Hematopoietic multipotent progenitor cell (in vitro differentiated cells): ENCODE results near the gene SDK1. TPM values are rescaled to one million over a fixed set of nuclear protein-coding genes. Genes with fewer than 3 reads are reported as not detected.
A peak's percentile ranks its signal among the peaks of the same experiment; 100 is the strongest.

Experiments used
- DNase-seq, 3 donors: peaks; one replicate each; pipeline ENCODE4 v3.0.0-alpha.2; 2011 to 2015; ENCODE audit warnings: low read depth in 2 of 3, low spot score in 2 of 3
- total RNA-seq: library from RNA; depleted of rRNA; stranded (reverse); fragments of >200 nt; gene quantifications from one replicate; pipeline ENCODE4 v1.2.3, GENCODE V29; 2012

SDK1 gene, protein sequence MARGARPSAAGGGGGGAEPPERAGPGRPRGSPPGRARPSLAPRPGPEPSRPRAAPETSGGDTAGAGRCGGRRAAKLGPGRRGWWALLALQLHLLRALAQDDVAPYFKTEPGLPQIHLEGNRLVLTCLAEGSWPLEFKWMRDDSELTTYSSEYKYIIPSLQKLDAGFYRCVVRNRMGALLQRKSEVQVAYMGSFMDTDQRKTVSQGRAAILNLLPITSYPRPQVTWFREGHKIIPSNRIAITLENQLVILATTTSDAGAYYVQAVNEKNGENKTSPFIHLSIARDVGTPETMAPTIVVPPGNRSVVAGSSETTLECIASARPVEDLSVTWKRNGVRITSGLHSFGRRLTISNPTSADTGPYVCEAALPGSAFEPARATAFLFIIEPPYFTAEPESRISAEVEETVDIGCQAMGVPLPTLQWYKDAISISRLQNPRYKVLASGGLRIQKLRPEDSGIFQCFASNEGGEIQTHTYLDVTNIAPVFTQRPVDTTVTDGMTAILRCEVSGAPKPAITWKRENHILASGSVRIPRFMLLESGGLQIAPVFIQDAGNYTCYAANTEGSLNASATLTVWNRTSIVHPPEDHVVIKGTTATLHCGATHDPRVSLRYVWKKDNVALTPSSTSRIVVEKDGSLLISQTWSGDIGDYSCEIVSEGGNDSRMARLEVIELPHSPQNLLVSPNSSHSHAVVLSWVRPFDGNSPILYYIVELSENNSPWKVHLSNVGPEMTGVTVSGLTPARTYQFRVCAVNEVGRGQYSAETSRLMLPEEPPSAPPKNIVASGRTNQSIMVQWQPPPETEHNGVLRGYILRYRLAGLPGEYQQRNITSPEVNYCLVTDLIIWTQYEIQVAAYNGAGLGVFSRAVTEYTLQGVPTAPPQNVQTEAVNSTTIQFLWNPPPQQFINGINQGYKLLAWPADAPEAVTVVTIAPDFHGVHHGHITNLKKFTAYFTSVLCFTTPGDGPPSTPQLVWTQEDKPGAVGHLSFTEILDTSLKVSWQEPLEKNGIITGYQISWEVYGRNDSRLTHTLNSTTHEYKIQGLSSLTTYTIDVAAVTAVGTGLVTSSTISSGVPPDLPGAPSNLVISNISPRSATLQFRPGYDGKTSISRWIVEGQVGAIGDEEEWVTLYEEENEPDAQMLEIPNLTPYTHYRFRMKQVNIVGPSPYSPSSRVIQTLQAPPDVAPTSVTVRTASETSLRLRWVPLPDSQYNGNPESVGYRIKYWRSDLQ (N-terminal part only)
- 0.81 TPM for total RNA-seq

DNA sequence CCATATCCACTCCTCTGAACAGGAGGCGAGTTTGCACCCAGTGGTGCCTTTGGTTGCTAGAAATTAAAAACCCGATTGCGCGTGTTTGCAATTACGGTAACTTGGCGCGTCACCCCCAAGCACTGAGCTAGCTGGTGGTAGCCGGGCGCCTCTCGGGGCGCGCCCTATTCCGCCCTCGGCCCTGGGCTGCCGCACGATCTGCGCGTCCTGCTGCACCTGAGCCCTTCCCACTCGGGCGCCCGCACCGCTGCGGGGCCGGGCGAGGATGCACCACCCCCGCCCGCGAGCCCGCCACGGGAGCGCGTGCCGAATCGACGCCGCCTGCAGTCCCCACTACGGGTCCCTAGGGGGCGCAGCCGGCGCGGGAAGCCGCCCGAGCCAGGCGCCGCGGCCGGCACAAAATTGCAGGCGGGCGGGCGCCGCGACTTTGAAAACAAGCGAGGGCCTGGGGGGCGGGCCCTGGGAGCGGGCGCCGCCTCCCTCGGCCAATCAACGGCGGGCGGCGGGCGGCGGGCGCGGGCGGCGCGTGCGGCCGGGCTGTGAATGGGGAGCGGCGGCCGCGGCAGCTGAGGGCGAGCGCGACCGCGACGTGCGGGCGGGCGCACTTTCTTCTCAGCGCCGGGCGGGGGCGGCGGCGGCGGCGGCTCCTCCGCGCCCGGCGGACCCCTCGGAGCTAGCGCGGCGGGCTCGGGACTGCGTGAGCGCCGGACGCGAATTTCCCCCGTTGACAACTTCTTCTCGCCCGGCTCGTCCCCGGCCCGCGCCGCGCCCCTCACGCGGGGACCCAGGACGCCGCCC lies at the start of gene SDK1:
TSS of gene SDK1 (plus strand) at position 602 of the 798 bp plus-strand sequence. CDS start 335 bp downstream, outside the sequence.
- DNase-seq: peak; percentile 87 to 94 (median 91)

DNA sequence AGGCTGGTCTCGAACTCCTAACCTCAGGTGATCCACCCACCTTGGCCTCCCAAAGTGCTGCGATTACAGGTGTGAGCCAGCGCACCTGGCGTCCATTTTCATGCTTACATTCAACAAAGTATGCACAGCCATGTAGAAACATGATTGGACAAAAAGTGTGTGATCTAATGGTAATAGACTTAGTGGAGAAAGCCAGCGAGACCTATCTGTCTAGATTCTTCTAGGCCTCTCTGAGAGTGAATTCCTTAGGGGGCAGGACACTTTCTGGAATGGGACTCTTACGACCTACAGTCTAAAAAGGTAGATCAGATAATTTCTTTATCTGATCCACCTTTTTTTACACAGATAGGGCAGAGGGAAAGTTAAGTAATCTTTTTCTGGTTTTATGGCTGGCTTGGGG lies 46.3 kb upstream of the SDK1 start:
- DNase-seq: no peak

- no peak for DNase-seq
Observed at GRCh38 chr7:3259711-3260400, 41.2 kb upstream of the SDK1 start.

- DNase-seq: no peak
Observed at GRCh38 chr7:3260401-3260715, 40.7 kb upstream of the SDK1 start.

DNA sequence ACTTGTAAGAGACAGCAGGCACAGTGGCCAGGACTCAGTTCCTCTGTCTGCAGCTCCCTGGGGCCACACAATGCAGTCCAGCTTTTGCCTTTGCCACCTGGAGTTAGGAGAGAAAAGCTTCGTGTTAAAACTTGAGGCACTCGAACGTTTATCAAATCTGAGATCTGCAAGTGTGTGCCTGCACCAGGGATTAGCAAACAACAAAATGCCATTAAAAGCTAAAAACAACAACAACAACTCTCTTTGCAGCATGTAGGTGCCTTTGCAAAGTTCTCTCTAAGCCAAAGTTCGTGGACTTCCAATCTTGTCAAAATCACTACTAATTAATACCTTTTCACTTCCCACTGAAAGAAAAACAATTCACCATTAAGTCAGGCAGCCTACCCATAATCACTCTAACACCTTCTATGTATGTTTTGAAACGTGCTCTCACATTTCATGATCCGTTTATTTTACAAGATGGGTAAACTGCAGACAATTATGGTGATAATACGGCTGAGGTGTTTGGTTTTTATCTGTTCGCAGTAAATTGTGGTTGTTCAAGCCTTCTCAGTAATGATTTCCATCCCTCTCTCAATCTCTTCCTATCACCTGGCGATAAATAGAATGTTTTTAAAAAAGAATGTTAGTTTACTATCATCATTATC lies 36.2 kb upstream of the SDK1 start:
- no peak for DNase-seq

DNA sequence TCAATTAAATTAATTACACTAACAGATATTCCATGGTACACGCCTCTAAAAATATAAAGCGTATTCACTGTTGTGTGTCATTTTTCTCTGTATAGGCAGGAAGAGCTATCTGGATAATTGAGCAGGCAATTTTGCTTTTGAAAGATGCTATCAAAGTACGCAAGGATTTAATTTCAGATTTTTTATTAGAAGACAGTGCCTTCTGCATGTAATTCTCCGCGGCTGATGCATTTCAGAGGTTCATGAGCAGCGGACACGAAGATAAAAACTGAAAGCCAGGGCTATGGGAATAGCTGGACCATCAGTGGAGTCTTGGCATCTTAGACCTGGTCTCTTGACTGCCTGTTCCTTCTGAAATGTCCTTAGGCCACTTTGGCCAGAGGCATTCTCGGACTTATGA lies 35.7 kb upstream of the SDK1 start:
- DNase-seq: no peak

- no peak for DNase-seq
Observed at GRCh38 chr7:3266240-3266639, 34.8 kb upstream of the SDK1 start.

GRCh38 chr7:3267966-3268690 lies 32.9 kb upstream of the SDK1 start:
- DNase-seq: no peak

DNA sequence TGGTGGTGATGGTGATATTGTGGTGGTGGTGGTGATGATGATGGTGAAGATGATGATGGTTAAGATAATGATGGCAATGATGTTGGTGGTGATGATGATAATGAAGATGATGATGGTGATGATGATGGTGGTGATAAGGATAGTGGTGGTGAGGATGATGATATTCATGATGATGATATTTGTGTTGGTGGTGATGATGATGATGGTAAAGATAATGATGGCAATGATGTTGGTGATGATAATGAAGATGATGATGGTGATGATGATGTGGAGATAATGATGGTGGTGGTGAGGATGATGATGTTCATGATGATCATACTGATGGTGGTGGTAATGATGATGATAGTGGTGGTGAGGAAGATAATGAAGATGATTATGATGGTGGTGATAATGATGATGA lies 30.7 kb upstream of the SDK1 start:
- no peak for DNase-seq

DNA sequence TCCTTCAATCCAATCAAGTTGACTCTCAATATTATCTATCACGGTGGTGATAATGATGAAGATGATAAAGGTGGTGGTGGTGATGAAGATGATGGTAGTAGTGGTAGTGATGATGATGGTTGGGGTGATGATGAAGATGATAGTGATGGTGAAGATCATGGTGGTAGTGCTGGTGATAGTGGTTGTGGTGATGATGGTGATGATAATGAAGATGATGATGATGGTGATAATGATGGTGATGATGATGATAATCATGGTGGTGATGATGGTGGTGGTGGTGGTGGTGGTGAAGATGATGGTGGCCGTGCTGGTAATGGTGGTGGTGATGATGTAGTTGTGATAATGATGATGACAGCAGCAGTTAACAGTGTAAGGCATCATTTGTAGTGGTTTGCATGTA lies 29.8 kb upstream of the SDK1 start:
- DNase-seq: no peak

- DNase-seq: no peak
Observed at GRCh38 chr7:3272691-3273141, 28.3 kb upstream of the SDK1 start.

- no peak for DNase-seq
Observed at GRCh38 chr7:3274131-3274530, 26.9 kb upstream of the SDK1 start.

- DNase-seq: no peak
Observed at GRCh38 chr7:3277604-3278572, 23.2 kb upstream of the SDK1 start.

DNA sequence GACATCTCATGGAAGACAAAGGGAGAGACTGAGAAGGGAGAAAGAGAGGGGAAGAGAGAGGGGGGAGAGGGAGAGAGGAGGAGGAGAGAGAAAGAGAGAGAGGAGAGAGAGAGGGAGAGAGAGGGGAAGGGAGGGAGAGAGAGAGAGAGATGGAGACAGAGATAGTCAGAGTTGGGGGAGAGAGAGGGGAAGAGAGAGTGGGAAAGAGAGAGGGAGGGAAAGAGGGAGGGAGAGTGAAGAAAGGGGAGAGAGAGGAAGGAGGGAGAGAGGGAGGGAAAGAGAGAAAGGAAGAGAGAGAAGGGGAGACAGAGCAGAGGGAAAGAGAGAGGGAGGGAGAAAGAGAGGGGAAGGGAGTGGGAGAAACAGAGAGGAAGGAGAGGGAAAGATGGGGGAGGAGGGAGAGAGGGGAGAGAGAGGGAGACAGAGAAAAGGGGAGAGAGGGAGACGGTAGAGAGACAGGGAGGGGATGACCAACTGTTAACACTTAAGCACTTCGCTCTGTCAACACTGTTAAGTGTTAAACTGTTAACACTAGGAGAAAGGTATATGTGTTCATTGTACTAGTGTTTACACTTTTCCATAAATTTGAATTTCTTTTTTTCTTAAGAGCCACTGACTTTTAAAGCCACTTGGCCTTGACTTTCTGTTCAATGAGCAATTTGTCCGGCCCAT lies 21.8 kb upstream of the SDK1 start:
- no peak for DNase-seq

- no peak for DNase-seq
Observed at GRCh38 chr7:3280445-3280844, 20.6 kb upstream of the SDK1 start.

GRCh38 chr7:3280946-3281656 lies 20.0 kb upstream of the SDK1 start:
- DNase-seq: no peak
